HepG2 (cell line): ENCODE results near the gene GRHL1. TPM values are rescaled to one million over a fixed set of nuclear protein-coding genes. Genes with fewer than 3 reads are reported as not detected.

Experiments
- ASH2L ChIP-seq: fragments of 300-600, 200-600 bp; sonication (generic); IDR thresholded peaks from 2 replicates; pipeline ENCODE4 v1.7.0; 2017; ENCODE audit warnings: low read depth, mild to moderate bottlenecking, moderate library complexity, mixed read lengths, low read length; ENCODE audit not compliant: insufficient read length
- GTF3A ChIP-seq: sonication (generic); formaldehyde crosslinking; conservative IDR thresholded peaks from 2 replicates; pipeline ENCODE4 v1.4.0; 2020; ENCODE audit warnings: mild to moderate bottlenecking, missing genetic modification reagents
- HMGA1 ChIP-seq: sonication (generic); formaldehyde crosslinking; conservative IDR thresholded peaks from 2 replicates; pipeline ENCODE4 v1.4.0; 2020; ENCODE audit warnings: missing genetic modification reagents
- KDM2A ChIP-seq: sonication (generic); formaldehyde crosslinking; IDR thresholded peaks from 2 replicates; pipeline ENCODE4 v1.4.0; 2020; ENCODE audit warnings: low read depth, missing genetic modification reagents, borderline replicate concordance
- KLF12 ChIP-seq: sonication (generic); formaldehyde crosslinking; IDR thresholded peaks from 2 replicates; pipeline ENCODE4 v1.4.0; 2020; ENCODE audit warnings: missing genetic modification reagents, borderline replicate concordance
- NPAS2 ChIP-seq: sonication (generic); formaldehyde crosslinking; IDR thresholded peaks from 2 replicates; pipeline ENCODE4 v1.8.0; 2022; ENCODE audit warnings: mild to moderate bottlenecking, missing genetic modification reagents, borderline replicate concordance
- PTBP1 ChIP-seq: fragments of 200-400 bp; formaldehyde crosslinking; IDR thresholded peaks from 2 replicates; pipeline ENCODE4 v1.6.1; 2018; ENCODE audit warnings: low read length, low read depth; ENCODE audit not compliant: poor library complexity, severe bottlenecking
- SMAD1 ChIP-seq: sonication (generic); formaldehyde crosslinking; IDR thresholded peaks from 2 replicates; pipeline ENCODE4 v1.4.0; 2020; ENCODE audit warnings: missing genetic modification reagents, low read depth, mild to moderate bottlenecking, borderline replicate concordance
- ZBTB20 ChIP-seq: sonication (generic); formaldehyde crosslinking; IDR thresholded peaks from 2 replicates; pipeline ENCODE4 v1.8.1; 2023; ENCODE audit warnings: missing genetic modification reagents, low read depth, mild to moderate bottlenecking, borderline replicate concordance
- ZNF460 ChIP-seq: sonication (generic); formaldehyde crosslinking; IDR thresholded peaks from 2 replicates; pipeline ENCODE4 v1.5.1; 2020; ENCODE audit warnings: missing genetic modification reagents, mild to moderate bottlenecking, borderline replicate concordance
- ZNF768 ChIP-seq: sonication (generic); formaldehyde crosslinking; IDR thresholded peaks from 2 replicates; pipeline ENCODE4 v1.4.0; 2020; ENCODE audit warnings: missing genetic modification reagents
- polyA plus RNA-seq, 8 experiments: library from polyadenylated mRNA; depleted of rRNA in 3 of 8; stranded (reverse) in 7 of 8; unstranded in 1 of 8; fragments of >200 nt; fragmentation: Illumina TruSeq in 4 of 8; extraction: Trizol in 4 of 8; gene quantifications; 2 replicates each; pipeline versions ENCODE4 v1.2.1 to v1.2.3, GENCODE V29; 2011 to 2016; ENCODE audit warnings: low read depth in 4 of 8, missing spikeins in 1 of 8, mixed read lengths in 1 of 8; ENCODE audit not compliant: insufficient read depth in 1 of 8
- total RNA-seq, 5 experiments: library from RNA; depleted of rRNA; stranded (reverse); fragments of >200 nt; fragmentation: Illumina TruSeq; extraction: Trizol; gene quantifications; 2 replicates each; pipeline ENCODE4 v1.2.3, GENCODE V29; 2016; ENCODE audit warnings: low read depth in 1 of 5
- TF ChIP-seq, protein P1 (sequence below): IDR thresholded peaks from 2 replicates; pipeline ENCODE4 v1.6.1; 2016
- TF ChIP-seq, protein P2 (sequence below): sonication (generic); formaldehyde crosslinking; IDR thresholded peaks from 2 replicates; pipeline ENCODE4 v1.5.0; 2020; ENCODE audit warnings: mild to moderate bottlenecking, missing genetic modification reagents
- TF ChIP-seq, protein P3 (sequence below): sonication (generic); formaldehyde crosslinking; IDR thresholded peaks from 2 replicates; pipeline ENCODE4 v1.4.0; 2020; ENCODE audit warnings: missing genetic modification reagents
- TF ChIP-seq, protein P4 (sequence below): IDR thresholded peaks from 2 replicates; pipeline ENCODE4 v1.6.1; 2018; ENCODE audit warnings: missing genetic modification reagents
- TF ChIP-seq, protein P5 (sequence below): sonication (generic); formaldehyde crosslinking; IDR thresholded peaks from 2 replicates; pipeline ENCODE4 v1.4.0; 2020; ENCODE audit warnings: mild to moderate bottlenecking, low read depth, missing genetic modification reagents
- TF ChIP-seq, protein P6 (sequence below): sonication (generic); formaldehyde crosslinking; IDR thresholded peaks from 2 replicates; pipeline ENCODE4 v1.5.0; 2020; ENCODE audit warnings: missing genetic modification reagents, mild to moderate bottlenecking, borderline replicate concordance
- TF ChIP-seq, protein P7 (sequence below): sonication (generic); formaldehyde crosslinking; IDR thresholded peaks from 2 replicates; pipeline ENCODE4 v1.4.0; 2020; ENCODE audit warnings: missing genetic modification reagents

Gene GRHL1
- total and polyA plus RNA-seq, 2 of the 13 experiments (the other 11 are each of a cell fraction or from before 2014, with no cell fraction given) = 9.3 to 12.0 TPM

DNA sequence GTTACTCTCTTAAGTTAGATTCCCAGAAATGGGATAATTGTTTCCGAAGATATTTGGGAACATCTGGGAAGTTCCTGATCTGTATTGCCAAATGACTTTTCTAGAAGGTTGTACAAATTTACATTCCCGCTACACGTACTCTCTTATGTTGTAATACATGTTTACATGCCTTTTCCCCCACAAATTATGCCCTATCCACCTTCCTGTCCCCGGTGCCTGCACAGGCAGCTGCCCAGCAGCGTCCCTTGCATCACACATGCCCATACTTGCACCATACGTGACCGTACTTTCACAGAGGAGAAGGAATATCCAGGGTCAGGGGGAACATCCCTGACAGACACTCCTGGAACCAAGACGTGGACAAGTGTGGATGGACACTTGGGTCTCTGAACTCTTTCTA lies 67.7 kb downstream of the GRHL1 start (continued):
- TF ChIP-seq ASH2L (no peak), KLF12 (CRISPR knock-in tag) (no peak), ZNF768 (CRISPR knock-in tag) (no peak), NPAS2 (CRISPR knock-in tag) (no peak), SMAD1 (CRISPR knock-in tag) (no peak), HMGA1 (CRISPR knock-in tag) (no peak), GTF3A (CRISPR knock-in tag) (no peak), ZNF460 (CRISPR knock-in tag) (no peak), PTBP1 (no peak), KDM2A (CRISPR knock-in tag) (peak; percentile 27; the same call in 1 of the 2 replicates), ZBTB20 (CRISPR knock-in tag) (no peak)
- TF ChIP-seq, protein P1, sequence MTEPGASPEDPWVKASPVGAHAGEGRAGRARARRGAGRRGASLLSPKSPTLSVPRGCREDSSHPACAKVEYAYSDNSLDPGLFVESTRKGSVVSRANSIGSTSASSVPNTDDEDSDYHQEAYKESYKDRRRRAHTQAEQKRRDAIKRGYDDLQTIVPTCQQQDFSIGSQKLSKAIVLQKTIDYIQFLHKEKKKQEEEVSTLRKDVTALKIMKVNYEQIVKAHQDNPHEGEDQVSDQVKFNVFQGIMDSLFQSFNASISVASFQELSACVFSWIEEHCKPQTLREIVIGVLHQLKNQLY (CRISPR knock-in tag) = no peak
- TF ChIP-seq, protein P2, sequence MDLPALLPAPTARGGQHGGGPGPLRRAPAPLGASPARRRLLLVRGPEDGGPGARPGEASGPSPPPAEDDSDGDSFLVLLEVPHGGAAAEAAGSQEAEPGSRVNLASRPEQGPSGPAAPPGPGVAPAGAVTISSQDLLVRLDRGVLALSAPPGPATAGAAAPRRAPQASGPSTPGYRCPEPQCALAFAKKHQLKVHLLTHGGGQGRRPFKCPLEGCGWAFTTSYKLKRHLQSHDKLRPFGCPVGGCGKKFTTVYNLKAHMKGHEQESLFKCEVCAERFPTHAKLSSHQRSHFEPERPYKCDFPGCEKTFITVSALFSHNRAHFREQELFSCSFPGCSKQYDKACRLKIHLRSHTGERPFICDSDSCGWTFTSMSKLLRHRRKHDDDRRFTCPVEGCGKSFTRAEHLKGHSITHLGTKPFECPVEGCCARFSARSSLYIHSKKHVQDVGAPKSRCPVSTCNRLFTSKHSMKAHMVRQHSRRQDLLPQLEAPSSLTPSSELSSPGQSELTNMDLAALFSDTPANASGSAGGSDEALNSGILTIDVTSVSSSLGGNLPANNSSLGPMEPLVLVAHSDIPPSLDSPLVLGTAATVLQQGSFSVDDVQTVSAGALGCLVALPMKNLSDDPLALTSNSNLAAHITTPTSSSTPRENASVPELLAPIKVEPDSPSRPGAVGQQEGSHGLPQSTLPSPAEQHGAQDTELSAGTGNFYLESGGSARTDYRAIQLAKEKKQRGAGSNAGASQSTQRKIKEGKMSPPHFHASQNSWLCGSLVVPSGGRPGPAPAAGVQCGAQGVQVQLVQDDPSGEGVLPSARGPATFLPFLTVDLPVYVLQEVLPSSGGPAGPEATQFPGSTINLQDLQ (CRISPR knock-in tag) = no peak
- TF ChIP-seq, protein P3, sequence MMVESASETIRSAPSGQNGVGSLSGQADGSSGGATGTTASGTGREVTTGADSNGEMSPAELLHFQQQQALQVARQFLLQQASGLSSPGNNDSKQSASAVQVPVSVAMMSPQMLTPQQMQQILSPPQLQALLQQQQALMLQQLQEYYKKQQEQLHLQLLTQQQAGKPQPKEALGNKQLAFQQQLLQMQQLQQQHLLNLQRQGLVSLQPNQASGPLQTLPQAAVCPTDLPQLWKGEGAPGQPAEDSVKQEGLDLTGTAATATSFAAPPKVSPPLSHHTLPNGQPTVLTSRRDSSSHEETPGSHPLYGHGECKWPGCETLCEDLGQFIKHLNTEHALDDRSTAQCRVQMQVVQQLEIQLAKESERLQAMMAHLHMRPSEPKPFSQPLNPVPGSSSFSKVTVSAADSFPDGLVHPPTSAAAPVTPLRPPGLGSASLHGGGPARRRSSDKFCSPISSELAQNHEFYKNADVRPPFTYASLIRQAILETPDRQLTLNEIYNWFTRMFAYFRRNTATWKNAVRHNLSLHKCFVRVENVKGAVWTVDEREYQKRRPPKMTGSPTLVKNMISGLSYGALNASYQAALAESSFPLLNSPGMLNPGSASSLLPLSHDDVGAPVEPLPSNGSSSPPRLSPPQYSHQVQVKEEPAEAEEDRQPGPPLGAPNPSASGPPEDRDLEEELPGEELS = no peak
- TF ChIP-seq, protein P4, sequence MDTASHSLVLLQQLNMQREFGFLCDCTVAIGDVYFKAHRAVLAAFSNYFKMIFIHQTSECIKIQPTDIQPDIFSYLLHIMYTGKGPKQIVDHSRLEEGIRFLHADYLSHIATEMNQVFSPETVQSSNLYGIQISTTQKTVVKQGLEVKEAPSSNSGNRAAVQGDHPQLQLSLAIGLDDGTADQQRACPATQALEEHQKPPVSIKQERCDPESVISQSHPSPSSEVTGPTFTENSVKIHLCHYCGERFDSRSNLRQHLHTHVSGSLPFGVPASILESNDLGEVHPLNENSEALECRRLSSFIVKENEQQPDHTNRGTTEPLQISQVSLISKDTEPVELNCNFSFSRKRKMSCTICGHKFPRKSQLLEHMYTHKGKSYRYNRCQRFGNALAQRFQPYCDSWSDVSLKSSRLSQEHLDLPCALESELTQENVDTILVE (CRISPR knock-in tag) = 0 out of 2 replicates have a peak, but pooled peaks have one; percentile 36
- TF ChIP-seq, protein P5, sequence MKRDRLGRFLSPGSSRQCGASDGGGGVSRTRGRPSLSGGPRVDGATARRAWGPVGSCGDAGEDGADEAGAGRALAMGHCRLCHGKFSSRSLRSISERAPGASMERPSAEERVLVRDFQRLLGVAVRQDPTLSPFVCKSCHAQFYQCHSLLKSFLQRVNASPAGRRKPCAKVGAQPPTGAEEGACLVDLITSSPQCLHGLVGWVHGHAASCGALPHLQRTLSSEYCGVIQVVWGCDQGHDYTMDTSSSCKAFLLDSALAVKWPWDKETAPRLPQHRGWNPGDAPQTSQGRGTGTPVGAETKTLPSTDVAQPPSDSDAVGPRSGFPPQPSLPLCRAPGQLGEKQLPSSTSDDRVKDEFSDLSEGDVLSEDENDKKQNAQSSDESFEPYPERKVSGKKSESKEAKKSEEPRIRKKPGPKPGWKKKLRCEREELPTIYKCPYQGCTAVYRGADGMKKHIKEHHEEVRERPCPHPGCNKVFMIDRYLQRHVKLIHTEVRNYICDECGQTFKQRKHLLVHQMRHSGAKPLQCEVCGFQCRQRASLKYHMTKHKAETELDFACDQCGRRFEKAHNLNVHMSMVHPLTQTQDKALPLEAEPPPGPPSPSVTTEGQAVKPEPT (CRISPR knock-in tag) = no peak
- TF ChIP-seq, protein P6, sequence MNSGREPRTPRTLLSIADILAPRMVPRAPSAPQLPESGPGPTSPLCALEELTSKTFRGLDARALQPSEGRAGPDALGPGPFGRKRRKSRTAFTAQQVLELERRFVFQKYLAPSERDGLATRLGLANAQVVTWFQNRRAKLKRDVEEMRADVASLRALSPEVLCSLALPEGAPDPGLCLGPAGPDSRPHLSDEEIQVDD (CRISPR knock-in tag) = no peak
- TF ChIP-seq, protein P7, sequence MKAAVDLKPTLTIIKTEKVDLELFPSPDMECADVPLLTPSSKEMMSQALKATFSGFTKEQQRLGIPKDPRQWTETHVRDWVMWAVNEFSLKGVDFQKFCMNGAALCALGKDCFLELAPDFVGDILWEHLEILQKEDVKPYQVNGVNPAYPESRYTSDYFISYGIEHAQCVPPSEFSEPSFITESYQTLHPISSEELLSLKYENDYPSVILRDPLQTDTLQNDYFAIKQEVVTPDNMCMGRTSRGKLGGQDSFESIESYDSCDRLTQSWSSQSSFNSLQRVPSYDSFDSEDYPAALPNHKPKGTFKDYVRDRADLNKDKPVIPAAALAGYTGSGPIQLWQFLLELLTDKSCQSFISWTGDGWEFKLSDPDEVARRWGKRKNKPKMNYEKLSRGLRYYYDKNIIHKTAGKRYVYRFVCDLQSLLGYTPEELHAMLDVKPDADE (CRISPR knock-in tag) = no peak
